Right forelimb (tissue), 1 donor: Measurements from ENCODE around the gene CHRND.

Experiments used
- DNase-seq: peaks from one replicate; pipeline ENCODE4 v3.0.0-alpha.2; 2018

The CHRND gene

GRCh38 chr2:232577841-232578240, 51.9 kb downstream of the CHRND start:
- DNase-seq = no peak

GRCh38 chr2:232578626-232579025, 52.7 kb downstream of the CHRND start:
- no peak for DNase-seq

GRCh38 chr2:232580648-232580981, 54.7 kb downstream of the CHRND start:
- DNase-seq = no peak

GRCh38 chr2:232581725-232582124, 55.8 kb downstream of the CHRND start:
- DNase-seq = no peak

GRCh38 chr2:232584238-232584637, 58.3 kb downstream of the CHRND start:
- no peak for DNase-seq
